ENCODE measurements around the gene NLRC5. TPM values are rescaled to one million over a fixed set of nuclear protein-coding genes. Genes with fewer than 3 reads are reported as not detected.

Gene NLRC5
- total and polyA plus RNA-seq, 4 donors = 23.9 to 46.4 (median 31.1) TPM

DNA sequence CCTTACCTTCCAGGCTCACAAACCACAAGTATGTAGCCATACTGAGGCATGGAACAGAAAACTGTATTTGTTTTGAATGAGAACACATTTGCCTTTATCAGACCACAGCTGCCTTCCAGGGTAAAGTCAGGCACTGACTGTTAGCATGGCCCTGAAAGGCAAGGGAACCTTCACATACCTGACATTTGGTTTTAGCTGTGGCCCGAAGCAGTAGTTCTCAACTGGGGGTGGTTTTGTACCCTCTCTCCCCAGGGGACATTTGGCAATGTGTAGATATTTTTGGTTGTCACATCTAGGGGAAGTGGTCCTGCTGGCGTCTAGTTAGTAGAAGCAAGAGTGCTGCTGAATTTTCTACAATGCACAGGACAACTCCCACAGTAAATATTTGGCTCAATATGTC, 48.3 kb upstream of the NLRC5 start:
- Histone ChIP-seq H3K9me3 (ENCODE audit: control insufficient read depth in 4 of 4, insufficient read depth in 3 of 4, low read length in 3 of 4) (no peaks in the 10 kb centered on the region), H3K27ac (ENCODE audit: low read depth in 1 of 2, low read length in 1 of 2) (peak overlapping the region in 1 of 2 donors; percentile 53), H3K4me1 (ENCODE audit: control insufficient read depth in 5 of 5, insufficient read depth in 5 of 5, low read length in 5 of 5) (peaks cover 0 to 9% (median 3%) of the 10 kb centered on the region in 5 donors), H3K4me3 (no peak overlapping the region), H3K27me3 (ENCODE audit: control insufficient read depth in 3 of 3, insufficient read depth in 3 of 3, low read length in 2 of 3) (no peaks in the 10 kb centered on the region), H3K9ac (ENCODE audit: insufficient read depth in 1 of 2, low read length in 2 of 2) (no peak overlapping the region), H3K36me3 (ENCODE audit: control insufficient read depth in 4 of 4, insufficient read depth in 4 of 4, low read length in 4 of 4) (peaks cover 53 to 72% (median 67%) of the 10 kb centered on the region in 4 donors)
- TF ChIP-seq, protein P1, sequence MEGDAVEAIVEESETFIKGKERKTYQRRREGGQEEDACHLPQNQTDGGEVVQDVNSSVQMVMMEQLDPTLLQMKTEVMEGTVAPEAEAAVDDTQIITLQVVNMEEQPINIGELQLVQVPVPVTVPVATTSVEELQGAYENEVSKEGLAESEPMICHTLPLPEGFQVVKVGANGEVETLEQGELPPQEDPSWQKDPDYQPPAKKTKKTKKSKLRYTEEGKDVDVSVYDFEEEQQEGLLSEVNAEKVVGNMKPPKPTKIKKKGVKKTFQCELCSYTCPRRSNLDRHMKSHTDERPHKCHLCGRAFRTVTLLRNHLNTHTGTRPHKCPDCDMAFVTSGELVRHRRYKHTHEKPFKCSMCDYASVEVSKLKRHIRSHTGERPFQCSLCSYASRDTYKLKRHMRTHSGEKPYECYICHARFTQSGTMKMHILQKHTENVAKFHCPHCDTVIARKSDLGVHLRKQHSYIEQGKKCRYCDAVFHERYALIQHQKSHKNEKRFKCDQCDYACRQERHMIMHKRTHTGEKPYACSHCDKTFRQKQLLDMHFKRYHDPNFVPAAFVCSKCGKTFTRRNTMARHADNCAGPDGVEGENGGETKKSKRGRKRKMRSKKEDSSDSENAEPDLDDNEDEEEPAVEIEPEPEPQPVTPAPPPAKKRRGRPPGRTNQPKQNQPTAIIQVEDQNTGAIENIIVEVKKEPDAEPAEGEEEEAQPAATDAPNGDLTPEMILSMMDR (IDR thresholded peaks at IDR 0.05; ENCODE audit: control extremely low read depth, extremely low read depth) = no peak
- ATAC-seq (ENCODE audit: insufficient read depth, low FRiP score) (no peak), DNase-seq (no peak)
- WGBS, 2 donors = 56 to 60% methylated on average over 2 of the region's 2 CpGs

DNA sequence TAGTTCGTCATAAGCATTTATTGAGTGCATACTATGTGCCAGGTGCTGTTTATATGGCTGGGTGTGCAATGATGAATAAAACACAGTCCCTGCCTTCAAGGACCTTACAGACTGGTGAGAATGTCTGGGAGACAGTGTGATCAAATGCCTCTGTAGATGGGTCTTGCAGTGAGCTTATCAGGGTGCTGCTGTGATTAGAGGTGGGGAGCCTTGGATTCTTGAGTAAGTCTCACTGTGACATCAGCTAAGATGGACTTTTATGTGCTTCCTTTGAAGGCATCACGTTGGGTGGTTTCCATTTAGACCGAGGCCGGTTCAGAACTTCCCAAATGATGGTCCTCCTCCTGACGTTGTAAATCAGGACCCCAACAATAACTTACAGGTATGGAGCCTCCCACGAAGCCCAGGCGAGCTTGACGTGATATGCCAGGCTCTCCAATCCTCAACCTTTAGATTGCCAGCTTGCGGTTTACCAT, 47.5 kb upstream of the NLRC5 start:
- H3K36me3 ChIP-seq (ENCODE audit: control insufficient read depth in 4 of 4, insufficient read depth in 4 of 4, low read length in 4 of 4) = peaks cover 54 to 66% (median 61%) of the 10 kb centered on the region in 4 donors
- no peak overlapping the region for H3K27ac ChIP-seq (ENCODE audit: low read depth in 1 of 2, low read length in 1 of 2)
- peaks cover 0 to 9% (median 3%) of the 10 kb centered on the region in 5 donors for H3K4me1 ChIP-seq (ENCODE audit: control insufficient read depth in 5 of 5, insufficient read depth in 5 of 5, low read length in 5 of 5)

DNA sequence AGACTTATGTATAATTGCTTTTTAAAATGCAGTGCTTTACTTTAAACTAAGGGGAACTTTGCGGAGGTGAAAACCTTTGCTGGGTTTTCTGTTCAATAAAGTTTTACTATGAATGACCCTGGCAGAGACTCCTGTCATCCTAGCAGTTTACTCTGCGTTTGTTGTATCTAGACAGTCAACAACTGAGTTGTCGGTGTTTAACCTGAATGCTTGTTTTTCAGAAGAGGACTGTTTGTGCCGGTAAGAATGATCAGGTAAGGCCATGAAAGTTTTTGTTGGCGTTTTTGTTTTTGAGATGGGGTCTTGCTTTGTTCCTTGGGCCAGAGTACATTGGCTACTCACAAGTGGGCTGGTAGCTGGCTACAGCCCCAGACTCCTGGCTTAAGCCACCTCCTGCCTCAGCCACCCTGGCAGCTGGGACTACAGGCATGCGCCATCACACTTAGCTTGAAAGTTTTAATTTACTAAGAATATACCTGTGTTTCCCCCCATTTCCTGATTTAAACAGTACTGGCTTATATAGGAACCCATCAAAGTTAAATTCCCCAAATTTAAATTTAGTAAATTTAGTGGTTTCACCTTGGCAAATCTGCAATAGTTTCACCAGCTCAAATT, 45.5 kb upstream of the NLRC5 start:
- H3K27ac ChIP-seq (ENCODE audit: low read depth in 1 of 2, low read length in 1 of 2) = no peak overlapping the region
- no peak overlapping the region for H3K4me3 ChIP-seq
- ATAC-seq (ENCODE audit: insufficient read depth, low FRiP score) = no peak
- TF ChIP-seq, protein P1 (IDR thresholded peaks at IDR 0.05; ENCODE audit: control extremely low read depth, extremely low read depth) = no peak
- no peaks in the 10 kb centered on the region for H3K9me3 ChIP-seq (ENCODE audit: control insufficient read depth in 4 of 4, insufficient read depth in 3 of 4, low read length in 3 of 4)
- no peak for DNase-seq
- H3K27me3 ChIP-seq (ENCODE audit: control insufficient read depth in 3 of 3, insufficient read depth in 3 of 3, low read length in 2 of 3) = no peaks in the 10 kb centered on the region
- no peak overlapping the region for H3K9ac ChIP-seq (ENCODE audit: insufficient read depth in 1 of 2, low read length in 2 of 2)
- peaks cover 45 to 56% (median 51%) of the 10 kb centered on the region in 4 donors for H3K36me3 ChIP-seq (ENCODE audit: control insufficient read depth in 4 of 4, insufficient read depth in 4 of 4, low read length in 4 of 4)
- 84 to 85% methylated on average over 6 of the region's 6 CpGs for WGBS, 2 donors
- peaks cover 0 to 5% (median 2%) of the 10 kb centered on the region in 5 donors for H3K4me1 ChIP-seq (ENCODE audit: control insufficient read depth in 5 of 5, insufficient read depth in 5 of 5, low read length in 5 of 5)

More for the DNA sequence above, 47.5 kb upstream of the NLRC5 start:
- TF ChIP-seq, protein P1 (IDR thresholded peaks at IDR 0.05; ENCODE audit: control extremely low read depth, extremely low read depth) = no peak
- Histone ChIP-seq H3K9me3 (ENCODE audit: control insufficient read depth in 4 of 4, insufficient read depth in 3 of 4, low read length in 3 of 4) (no peaks in the 10 kb centered on the region), H3K4me3 (no peak overlapping the region), H3K9ac (ENCODE audit: insufficient read depth in 1 of 2, low read length in 2 of 2) (no peak overlapping the region), H3K27me3 (ENCODE audit: control insufficient read depth in 3 of 3, insufficient read depth in 3 of 3, low read length in 2 of 3) (no peaks in the 10 kb centered on the region)
- ATAC-seq (ENCODE audit: insufficient read depth, low FRiP score) = no peak
- WGBS, 2 donors = 78 to 81% methylated on average over 9 of the region's 9 CpGs
- no peak for DNase-seq

Measured in lung (tissue), 12 donors.